Measurements from ENCODE around the gene STK26.
"Not testable (repeated sequence)": the region's sequence is repeated elsewhere in the genome, so short reads cannot be mapped to it uniquely, and the experiment has no call there.

Gene STK26

DNA sequence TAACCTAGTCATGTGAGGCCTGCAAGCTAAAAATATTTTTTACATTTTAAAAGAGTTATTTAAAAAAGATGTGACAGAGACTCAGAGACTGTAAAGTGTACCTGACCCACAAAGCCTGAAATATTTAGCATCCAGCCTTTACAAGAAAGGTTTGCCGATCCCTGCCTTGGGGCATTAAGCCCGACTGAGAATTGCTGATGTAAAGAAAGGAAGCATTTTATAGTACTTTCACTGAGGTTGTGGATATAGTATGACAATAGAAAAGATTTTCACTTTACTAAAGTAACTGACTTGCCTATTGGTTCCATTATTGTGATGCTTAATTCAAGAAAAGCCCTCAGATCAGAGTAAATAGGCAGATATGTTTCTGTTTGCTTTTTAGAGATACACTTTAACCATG, 17.0 kb downstream of the STK26 start:
- no peak overlapping the region for H3K4me3 Mint-ChIP-seq
- no peaks in the 10 kb centered on the region for H3K9me3 Mint-ChIP-seq
- H3K4me1 Mint-ChIP-seq, result peaks cover 62% of the 10 kb centered on the region
- H3K36me3 Mint-ChIP-seq (ENCODE audit: low read depth), result no peaks in the 10 kb centered on the region
- H3K27me3 Mint-ChIP-seq (ENCODE audit: low read depth), result no peaks in the 10 kb centered on the region
- TF ChIP-seq, protein P1, sequence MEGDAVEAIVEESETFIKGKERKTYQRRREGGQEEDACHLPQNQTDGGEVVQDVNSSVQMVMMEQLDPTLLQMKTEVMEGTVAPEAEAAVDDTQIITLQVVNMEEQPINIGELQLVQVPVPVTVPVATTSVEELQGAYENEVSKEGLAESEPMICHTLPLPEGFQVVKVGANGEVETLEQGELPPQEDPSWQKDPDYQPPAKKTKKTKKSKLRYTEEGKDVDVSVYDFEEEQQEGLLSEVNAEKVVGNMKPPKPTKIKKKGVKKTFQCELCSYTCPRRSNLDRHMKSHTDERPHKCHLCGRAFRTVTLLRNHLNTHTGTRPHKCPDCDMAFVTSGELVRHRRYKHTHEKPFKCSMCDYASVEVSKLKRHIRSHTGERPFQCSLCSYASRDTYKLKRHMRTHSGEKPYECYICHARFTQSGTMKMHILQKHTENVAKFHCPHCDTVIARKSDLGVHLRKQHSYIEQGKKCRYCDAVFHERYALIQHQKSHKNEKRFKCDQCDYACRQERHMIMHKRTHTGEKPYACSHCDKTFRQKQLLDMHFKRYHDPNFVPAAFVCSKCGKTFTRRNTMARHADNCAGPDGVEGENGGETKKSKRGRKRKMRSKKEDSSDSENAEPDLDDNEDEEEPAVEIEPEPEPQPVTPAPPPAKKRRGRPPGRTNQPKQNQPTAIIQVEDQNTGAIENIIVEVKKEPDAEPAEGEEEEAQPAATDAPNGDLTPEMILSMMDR (IDR thresholded peaks at IDR 0.05; ENCODE audit: unreplicated experiment in 3 of 3), result no peak
- no peak overlapping the region for H3K27ac Mint-ChIP-seq

DNA sequence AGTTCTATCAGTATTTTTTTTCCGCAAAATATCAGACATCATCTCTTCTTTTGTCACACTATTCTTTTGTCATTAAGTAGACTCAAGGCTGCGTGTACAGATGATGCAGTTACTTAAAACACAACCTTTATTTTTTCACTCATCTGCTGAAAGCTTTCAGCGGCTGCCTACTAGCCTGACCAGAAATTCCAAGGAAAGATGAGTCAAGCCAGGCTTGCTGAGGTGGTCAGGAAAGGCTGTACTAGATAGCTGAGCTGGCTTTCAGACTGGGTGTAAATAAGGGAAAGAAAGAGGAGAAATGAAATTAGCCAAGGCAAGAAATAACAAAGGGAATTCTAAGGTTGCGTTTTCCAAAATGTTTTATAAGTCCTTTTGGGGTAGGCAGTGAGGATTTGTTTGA, 17.9 kb downstream of the STK26 start:
- H3K27me3 Mint-ChIP-seq (ENCODE audit: low read depth), result no peaks in the 10 kb centered on the region
- peak overlapping the region in 1 of 3 experiments; percentile 3 for H3K27ac Mint-ChIP-seq
- H3K4me1 Mint-ChIP-seq, result peaks cover 66% of the 10 kb centered on the region

DNA sequence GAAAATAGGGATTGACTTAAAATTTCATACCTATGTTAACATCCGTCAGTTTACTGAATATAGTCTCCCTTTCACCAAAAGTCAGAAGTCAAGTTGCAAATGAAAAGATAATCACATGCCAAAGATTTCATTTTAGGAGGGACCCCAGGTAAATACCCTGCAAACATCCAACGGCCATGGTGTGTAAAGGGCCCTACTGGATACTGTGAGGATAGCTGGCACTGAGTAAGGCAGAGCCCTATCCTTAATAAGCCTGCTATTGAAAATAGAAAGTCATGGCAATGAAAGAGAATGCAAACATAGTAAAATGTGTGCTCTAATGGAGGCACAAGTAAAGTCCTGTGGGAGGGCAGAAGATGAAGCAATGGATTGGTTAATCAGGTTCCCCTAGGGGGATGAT, 20.9 kb downstream of the STK26 start:
- H3K36me3 Mint-ChIP-seq (ENCODE audit: low read depth), result no peaks in the 10 kb centered on the region
- TF ChIP-seq, protein P1 (IDR thresholded peaks at IDR 0.05; ENCODE audit: unreplicated experiment in 3 of 3), result no peak
- H3K9me3 Mint-ChIP-seq, result no peaks in the 10 kb centered on the region
- H3K4me1 Mint-ChIP-seq, result peaks cover 59% of the 10 kb centered on the region
- no peak overlapping the region for H3K27ac Mint-ChIP-seq
- H3K4me3 Mint-ChIP-seq, result no peak overlapping the region
- no peaks in the 10 kb centered on the region for H3K27me3 Mint-ChIP-seq (ENCODE audit: low read depth)

More for the DNA sequence above, 17.9 kb downstream of the STK26 start:
- TF ChIP-seq, protein P1 (IDR thresholded peaks at IDR 0.05; ENCODE audit: unreplicated experiment in 3 of 3), result no peak
- H3K9me3 Mint-ChIP-seq, result no peaks in the 10 kb centered on the region
- no peak overlapping the region for H3K4me3 Mint-ChIP-seq
- no peaks in the 10 kb centered on the region for H3K36me3 Mint-ChIP-seq (ENCODE audit: low read depth)

DNA sequence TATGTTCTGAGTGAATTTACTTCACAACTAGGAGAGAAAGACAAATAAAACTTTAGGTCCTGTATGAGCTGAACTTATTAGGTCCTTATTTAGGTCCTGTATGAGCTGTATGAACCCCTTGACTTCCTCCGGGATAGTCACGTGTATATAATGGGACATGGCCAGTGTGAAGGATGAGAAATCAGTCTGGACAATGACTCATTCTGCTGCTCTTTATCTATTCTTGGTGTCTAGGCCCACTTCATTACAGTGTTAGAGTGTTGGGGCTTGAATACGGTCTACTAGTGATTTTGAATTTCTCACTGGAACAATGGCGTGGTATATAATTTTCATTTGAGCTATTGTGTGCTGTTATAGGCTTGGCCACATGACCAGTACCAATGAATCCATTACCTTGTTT, 21.9 kb downstream of the STK26 start:
- H3K27me3 Mint-ChIP-seq (ENCODE audit: low read depth), result no peaks in the 10 kb centered on the region
- no peak overlapping the region for H3K4me3 Mint-ChIP-seq
- no peaks in the 10 kb centered on the region for H3K9me3 Mint-ChIP-seq
- H3K4me1 Mint-ChIP-seq, result peaks cover 49% of the 10 kb centered on the region
- H3K36me3 Mint-ChIP-seq (ENCODE audit: low read depth), result no peaks in the 10 kb centered on the region
- TF ChIP-seq, protein P1 (IDR thresholded peaks at IDR 0.05; ENCODE audit: unreplicated experiment in 3 of 3), result no peak
- no peak overlapping the region for H3K27ac Mint-ChIP-seq

DNA sequence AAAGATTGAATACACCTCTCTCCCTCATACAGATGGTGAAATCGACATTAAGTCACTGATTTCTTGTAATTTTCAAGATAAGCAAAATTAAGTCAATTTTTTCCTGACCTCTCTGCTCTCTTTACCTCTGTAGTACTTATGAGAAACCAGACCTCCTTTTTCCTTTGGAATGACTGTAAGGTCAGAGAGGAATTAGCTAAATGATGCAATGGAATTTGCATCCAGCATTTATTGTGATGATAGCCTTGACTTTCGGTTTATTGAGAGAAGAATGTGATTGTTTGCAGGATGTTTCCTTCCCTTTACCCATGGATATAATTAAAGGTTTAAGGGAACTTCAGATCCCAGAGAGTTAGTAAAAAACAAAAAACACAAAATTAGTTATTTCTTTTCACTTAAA, 22.4 kb downstream of the STK26 start:
- H3K4me1 Mint-ChIP-seq, result peaks cover 44% of the 10 kb centered on the region
- H3K27ac Mint-ChIP-seq, result no peak overlapping the region
- no peaks in the 10 kb centered on the region for H3K27me3 Mint-ChIP-seq (ENCODE audit: low read depth)
- no peaks in the 10 kb centered on the region for H3K9me3 Mint-ChIP-seq
- no peak overlapping the region for H3K4me3 Mint-ChIP-seq
- no peaks in the 10 kb centered on the region for H3K36me3 Mint-ChIP-seq (ENCODE audit: low read depth)
- TF ChIP-seq, protein P1 (IDR thresholded peaks at IDR 0.05; ENCODE audit: unreplicated experiment in 3 of 3), result no peak

DNA sequence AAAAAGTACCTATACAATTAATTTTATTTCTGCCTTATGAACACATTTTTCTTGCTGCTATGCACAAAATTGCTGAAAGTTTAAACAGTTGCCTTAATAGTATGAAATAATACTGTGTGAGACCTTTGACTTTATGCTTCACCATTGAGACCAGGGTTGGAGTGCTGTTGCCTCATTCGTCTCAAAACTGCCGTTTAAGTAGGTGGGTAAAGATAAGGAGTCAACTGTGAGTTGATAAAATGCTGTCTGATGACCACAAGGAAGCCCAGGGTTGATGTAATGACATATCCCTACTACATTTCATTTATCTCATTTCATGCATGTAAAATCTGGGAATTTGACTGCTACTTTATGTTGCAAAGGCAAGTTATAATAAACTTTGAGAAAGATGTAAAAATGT, 23.4 kb downstream of the STK26 start:
- peak overlapping the region in 1 of 3 experiments; percentile 59 for H3K27ac Mint-ChIP-seq
- peaks cover 5% of the 10 kb centered on the region for H3K36me3 Mint-ChIP-seq (ENCODE audit: low read depth)
- peak overlapping the region in 1 of 3 experiments; percentile 20 for H3K4me3 Mint-ChIP-seq
- H3K4me1 Mint-ChIP-seq, result peaks cover 35% of the 10 kb centered on the region
- TF ChIP-seq, protein P1 (IDR thresholded peaks at IDR 0.05; ENCODE audit: unreplicated experiment in 3 of 3), result no peak
- no peaks in the 10 kb centered on the region for H3K9me3 Mint-ChIP-seq
- H3K27me3 Mint-ChIP-seq (ENCODE audit: low read depth), result no peaks in the 10 kb centered on the region

DNA sequence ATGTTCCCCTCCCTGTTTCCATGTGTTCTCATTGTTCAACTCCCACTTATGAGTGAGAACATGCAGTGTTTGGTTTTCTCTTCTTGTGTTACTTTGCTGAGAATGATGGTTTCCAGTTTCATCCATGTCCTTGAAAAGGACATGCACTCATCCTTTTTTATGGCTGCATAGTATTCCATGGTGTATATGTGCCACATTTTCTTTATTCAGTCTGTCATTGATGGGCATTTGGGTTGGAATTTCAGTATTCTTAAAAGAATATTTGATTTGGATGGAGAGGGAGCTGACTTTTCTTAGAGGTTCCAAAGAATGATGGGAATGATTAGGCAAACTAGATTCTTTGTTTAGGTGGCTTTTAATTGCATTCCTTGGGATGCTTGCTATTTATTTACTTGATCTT, 28.7 kb downstream of the STK26 start:
- H3K36me3 Mint-ChIP-seq (ENCODE audit: low read depth), result peaks cover 19% of the 10 kb centered on the region
- not testable (repeated sequence) for H3K4me3 Mint-ChIP-seq; H3K9me3 Mint-ChIP-seq; H3K27me3 Mint-ChIP-seq (ENCODE audit: low read depth); H3K27ac Mint-ChIP-seq
- peaks cover 14% of the 10 kb centered on the region for H3K4me1 Mint-ChIP-seq

All from nephron (organoid).